GM12872 (cell line): ENCODE data around the gene TGM3.

Experiments
- TF ChIP-seq, protein P1 (sequence below): IDR thresholded peaks from 3 replicates; pipeline ENCODE4 v1.5.1; 2011; ENCODE audit warnings: low read depth, mild to moderate bottlenecking, low read length, moderate library complexity; ENCODE audit not compliant: insufficient read depth

Gene TGM3

DNA sequence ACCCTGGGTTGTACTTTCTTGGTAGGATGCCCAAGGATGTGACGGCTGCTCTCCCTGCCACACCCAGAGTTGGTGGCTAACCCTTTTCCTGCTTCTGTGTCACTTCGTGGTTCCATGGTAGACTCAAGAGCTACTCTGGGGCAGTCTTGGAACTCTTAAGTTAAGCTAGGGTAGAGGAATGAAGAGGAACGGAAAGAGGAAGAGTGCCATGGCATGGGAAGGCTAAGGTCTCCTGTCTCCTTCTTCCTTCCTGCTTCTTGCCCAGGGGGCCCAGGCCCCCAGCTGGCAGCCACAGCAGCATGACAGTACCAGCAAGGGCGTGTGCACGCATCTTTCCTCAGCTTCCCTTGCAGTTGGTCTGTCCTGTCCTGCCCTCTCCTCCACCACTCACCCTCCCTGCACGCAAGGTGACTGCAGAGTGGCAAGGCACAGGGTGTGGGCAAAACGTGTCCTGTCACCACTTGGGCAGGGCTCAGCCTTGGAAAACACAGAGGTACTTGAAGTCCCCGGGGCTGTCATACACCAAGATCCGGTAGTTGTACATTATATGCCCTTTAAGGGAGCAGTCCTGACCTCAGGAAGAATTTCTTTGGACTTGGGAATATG, 39.8 kb upstream of the TGM3 start:
- TF ChIP-seq, protein P1, sequence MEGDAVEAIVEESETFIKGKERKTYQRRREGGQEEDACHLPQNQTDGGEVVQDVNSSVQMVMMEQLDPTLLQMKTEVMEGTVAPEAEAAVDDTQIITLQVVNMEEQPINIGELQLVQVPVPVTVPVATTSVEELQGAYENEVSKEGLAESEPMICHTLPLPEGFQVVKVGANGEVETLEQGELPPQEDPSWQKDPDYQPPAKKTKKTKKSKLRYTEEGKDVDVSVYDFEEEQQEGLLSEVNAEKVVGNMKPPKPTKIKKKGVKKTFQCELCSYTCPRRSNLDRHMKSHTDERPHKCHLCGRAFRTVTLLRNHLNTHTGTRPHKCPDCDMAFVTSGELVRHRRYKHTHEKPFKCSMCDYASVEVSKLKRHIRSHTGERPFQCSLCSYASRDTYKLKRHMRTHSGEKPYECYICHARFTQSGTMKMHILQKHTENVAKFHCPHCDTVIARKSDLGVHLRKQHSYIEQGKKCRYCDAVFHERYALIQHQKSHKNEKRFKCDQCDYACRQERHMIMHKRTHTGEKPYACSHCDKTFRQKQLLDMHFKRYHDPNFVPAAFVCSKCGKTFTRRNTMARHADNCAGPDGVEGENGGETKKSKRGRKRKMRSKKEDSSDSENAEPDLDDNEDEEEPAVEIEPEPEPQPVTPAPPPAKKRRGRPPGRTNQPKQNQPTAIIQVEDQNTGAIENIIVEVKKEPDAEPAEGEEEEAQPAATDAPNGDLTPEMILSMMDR = no peak

- TF ChIP-seq, protein P1 = no peak
Measured at GRCh38 chr20:2259731-2260130, 36.1 kb upstream of the TGM3 start.

GRCh38 chr20:2260250-2260649, 35.6 kb upstream of the TGM3 start:
- TF ChIP-seq, protein P1 = no peak

- TF ChIP-seq, protein P1 = no peak
Measured at GRCh38 chr20:2261046-2261485, 34.7 kb upstream of the TGM3 start.

- TF ChIP-seq, protein P1 = no peak
Measured at GRCh38 chr20:2261629-2262028, 34.2 kb upstream of the TGM3 start.

- TF ChIP-seq, protein P1 = no peak
Measured at GRCh38 chr20:2264118-2264517, 31.7 kb upstream of the TGM3 start.

GRCh38 chr20:2273634-2274302, 22.0 kb upstream of the TGM3 start:
- TF ChIP-seq, protein P1 = no peak
